DMS53 treated with DMSO at 0.1 percent for 48 hours (cell line): ENCODE measurements around the gene HELQ.
"Not testable (repeated sequence)": the region's sequence is repeated elsewhere in the genome, so short reads cannot be mapped to it uniquely, and the experiment has no call there.

ENCODE experiments used
- DNase-seq: peaks from one replicate; lab custom pipeline; 2025; ENCODE audit not compliant: unreplicated experiment; lab: John Stamatoyannopoulos, UW

HELQ gene

GRCh38 chr4:83436680-83437079 is 18.9 kb downstream of the HELQ start:
- no peak for DNase-seq

GRCh38 chr4:83431200-83431599 is 24.4 kb downstream of the HELQ start:
- DNase-seq: no peak

DNA sequence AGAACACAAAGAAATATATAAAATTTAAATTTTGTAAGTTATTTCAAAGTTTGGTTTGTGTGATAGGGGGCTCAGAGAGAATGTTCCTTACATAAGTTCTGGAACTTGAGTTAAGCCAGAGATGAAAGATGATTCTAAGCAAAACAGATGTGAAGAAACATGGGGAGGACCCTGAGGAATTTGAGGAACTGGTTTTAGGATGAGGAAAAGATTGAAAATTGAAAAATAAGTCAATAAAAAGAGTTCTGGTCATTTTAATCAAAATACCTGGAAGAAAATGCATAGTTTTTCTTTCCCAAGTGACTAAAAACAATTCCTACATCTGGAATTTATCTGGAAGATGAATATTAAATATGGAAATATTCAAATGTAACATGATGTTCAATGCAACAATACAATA is 37.4 kb downstream of the HELQ start:
- no peak for DNase-seq

- no peak for DNase-seq
Measured at GRCh38 chr4:83417566-83417965, 38.1 kb downstream of the HELQ start.

- no peak for DNase-seq
Measured at GRCh38 chr4:83413676-83414075, 41.9 kb downstream of the HELQ start.

DNA sequence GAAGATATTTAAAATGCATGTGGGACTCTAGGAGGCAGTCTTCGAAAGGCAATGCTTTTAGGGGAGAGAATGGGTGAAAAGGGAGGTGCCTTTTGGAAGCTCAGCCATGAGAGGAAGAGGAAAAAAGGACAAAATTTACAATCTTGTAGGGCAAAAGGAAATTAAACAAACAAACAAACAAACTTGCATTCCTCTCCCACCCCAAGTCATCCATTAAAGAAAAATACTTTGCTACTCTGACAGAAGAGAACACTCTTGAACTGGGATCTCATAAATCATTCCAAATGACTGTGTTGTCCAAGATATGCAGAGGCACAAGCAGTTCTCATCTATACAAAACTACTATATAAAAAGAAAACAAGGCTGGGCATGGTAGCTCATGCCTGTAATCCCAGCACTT is 46.7 kb downstream of the HELQ start:
- no peak for DNase-seq

DNA sequence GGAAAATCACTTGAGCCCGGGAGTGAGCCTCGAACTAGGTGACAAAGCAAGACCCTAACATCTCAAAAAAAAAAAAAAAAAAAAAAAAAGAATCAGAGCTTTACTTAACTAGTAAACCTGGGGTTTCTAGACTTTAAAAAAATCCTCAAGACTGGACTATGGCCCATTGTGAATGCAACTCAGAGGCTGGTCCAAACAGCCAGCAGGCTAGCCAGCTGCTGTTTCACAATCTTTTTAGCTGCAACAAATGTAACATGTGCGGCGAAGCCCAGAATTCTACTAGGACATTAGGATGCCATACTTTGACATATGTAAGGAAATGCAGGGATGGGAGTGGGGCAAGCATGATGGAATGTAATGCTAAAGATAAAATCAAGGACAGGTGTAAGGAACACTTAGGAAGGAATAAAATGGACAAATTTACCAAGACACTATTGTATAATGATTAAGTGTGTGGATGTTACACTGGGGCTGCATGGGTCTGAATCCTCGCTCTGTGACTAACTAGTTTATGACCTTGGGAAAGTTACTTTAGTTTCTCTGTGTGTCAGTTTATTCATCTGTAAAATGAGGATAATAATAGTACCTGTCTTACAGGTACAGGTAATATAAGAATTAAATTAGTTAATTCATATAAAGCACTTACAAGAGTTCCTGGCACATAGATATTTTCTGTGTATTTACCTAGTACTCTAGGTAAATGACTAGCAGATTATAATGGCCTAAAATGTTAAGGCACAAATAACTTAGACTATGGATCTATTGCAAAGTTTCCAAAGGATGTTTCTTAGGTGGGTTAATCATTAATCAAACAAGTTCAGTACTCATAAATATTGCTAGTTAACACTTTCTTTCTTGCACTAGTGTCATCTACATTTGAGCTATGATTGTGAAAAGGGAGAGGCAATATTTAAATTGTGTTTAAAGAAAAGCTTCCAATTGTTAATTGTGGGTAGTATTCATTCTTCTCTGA is 49.5 kb downstream of the HELQ start:
- no peak for DNase-seq

- not testable (repeated sequence) for DNase-seq
Measured at GRCh38 chr4:83398158-83398557, 57.5 kb downstream of the HELQ start.

GRCh38 chr4:83393908-83394307 is 61.7 kb downstream of the HELQ start:
- DNase-seq: no peak

GRCh38 chr4:83392562-83392961 is 63.1 kb downstream of the HELQ start:
- DNase-seq: no peak

DNA sequence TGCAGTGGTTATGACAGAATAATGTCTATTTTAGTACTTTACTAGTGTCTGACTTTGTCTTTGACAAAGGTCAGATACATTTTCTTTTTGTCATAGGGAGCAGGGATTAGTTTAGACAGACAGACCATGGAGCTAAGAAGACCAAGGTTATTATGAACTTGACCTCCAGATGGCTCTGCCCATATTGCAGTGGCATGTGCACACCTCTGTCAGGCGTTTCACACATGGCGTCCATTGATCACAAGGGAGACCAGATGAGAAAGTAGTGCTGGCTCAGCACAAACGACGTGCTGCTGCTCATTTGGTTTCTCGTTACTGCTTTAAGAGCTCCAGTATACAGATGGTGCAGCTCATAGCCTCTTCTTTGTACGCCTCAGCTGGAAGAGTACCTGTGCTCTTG is 64.7 kb downstream of the HELQ start:
- DNase-seq: no peak

- DNase-seq: no peak
Measured at GRCh38 chr4:83389756-83390505, 65.7 kb downstream of the HELQ start.

GRCh38 chr4:83389037-83389720 is 66.4 kb downstream of the HELQ start:
- DNase-seq: no peak

DNA sequence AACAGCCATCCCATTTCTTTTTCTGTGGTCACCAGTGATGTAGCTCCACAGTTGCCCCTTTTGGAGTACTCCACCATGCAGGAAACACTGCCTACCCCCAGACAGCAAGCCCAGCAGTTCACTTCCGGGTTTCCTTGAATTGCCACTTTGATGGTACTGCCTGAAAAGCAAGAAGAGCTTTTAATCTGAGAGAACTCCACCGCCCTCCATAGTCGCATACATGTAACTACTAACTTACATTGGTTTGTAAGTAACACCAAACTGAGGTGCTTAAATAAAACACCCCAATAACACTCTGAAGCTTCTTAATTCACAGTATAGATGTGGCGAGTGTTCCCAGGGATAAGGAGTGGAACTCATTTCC is 67.3 kb downstream of the HELQ start:
- DNase-seq: no peak

GRCh38 chr4:83387476-83388312 is 67.9 kb downstream of the HELQ start:
- DNase-seq: no peak

DNA sequence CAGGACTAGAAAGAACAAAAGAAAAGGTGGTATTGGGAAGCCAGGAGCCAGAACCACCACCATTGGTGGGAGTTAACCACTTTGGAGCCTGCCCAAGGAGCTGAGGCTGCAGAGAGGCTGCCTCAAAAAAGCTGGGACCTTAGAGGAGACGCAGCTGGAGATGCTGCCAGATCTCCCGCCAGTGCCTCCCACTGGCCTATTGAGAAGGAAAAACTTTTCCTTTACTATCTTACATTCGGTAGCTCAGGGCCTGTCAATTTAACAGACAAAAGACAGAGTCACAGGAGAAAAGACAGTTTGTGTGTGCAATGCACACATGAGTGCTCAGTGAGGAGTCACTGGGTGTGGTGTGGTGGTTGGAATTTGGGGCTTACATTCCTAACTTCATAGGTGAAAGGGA is 68.6 kb downstream of the HELQ start:
- DNase-seq: no peak

DNA sequence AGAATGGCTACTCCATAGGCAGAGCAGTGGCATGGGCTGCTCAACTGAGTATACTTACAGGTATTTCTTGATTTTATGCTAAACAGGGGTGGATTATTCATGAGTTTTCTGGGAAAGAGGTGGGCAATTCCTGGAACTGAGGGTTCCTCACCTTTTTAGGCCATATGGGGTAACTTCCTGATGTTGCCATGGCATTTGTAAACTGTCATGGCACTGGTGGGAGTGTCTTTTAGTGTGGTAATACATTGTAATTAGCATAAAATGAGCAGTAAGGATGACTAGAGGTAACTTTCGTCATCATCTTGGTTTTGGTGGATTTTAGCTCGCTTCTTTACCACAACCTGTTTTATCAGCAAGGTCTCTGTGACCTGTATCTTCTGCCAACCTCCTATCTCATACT is 72.8 kb downstream of the HELQ start:
- DNase-seq: no peak

GRCh38 chr4:83381173-83381572 is 74.5 kb downstream of the HELQ start:
- DNase-seq: no peak

GRCh38 chr4:83378419-83378818 is 77.2 kb downstream of the HELQ start:
- DNase-seq: no peak

- DNase-seq: no peak
Measured at GRCh38 chr4:83372931-83373330, 82.7 kb downstream of the HELQ start.

DNA sequence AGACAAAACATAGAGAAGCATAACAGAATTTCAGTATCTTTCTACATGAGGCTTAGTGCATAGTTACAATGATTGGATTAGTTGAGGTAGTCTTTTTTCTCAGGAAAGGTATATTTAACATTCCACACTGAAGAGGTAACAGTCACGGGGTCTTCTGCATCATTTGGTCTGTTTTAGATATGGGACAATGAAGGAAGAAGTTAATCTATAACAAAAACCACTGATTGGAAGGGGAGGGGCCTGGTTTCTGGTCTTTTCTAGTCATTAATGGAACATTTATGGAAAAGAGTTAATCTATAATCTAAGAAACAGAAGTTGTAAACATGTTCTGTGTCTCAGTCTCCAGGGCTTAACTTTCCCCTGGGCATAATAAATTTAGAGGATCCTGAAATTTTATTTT is 83.7 kb downstream of the HELQ start:
- no peak for DNase-seq
